A549 (cell line): Measurements from ENCODE around the gene TMEM132D. TPM values are rescaled to one million over a fixed set of nuclear protein-coding genes. Genes with fewer than 3 reads are reported as not detected.

Experiments used
- ATAC-seq, 2 experiments: fragments of 200-7000 bp in 1 of 2; fragments of >200 bp in 1 of 2; cut with Nextera tagmentation in 1 of 2; cut with Tn5 transposase in 1 of 2; 3 replicates each; pipeline versions ENCODE4 v1.8.0 to v1.9.1; 2018 to 2020; ENCODE audit warnings: mild to moderate bottlenecking in 1 of 2, moderate library complexity in 1 of 2
- CTCF ChIA-PET: fragments of 300-600 bp; sonication (Branson Sonifier 250); formaldehyde crosslinking; extraction: SDS; loops from one replicate; lab custom pipeline; 2021; ENCODE audit warnings: antibody characterized with exemption, inconsistent platforms; lab: Yijun Ruan, JAX
- POLR2A ChIA-PET: fragments of 350-600 bp; formaldehyde crosslinking; extraction: SDS; loops from one replicate; lab custom pipeline; 2021; ENCODE audit warnings: antibody characterized with exemption, inconsistent platforms; lab: Yijun Ruan, JAX
- DNase-seq, 2 experiments: peaks; one replicate each; pipeline versions ENCODE4 v3.0.0 to v3.0.0-alpha.2; 2011 to 2016; ENCODE audit warnings: low read depth in 1 of 2, low spot score in 1 of 2
- FAIRE-seq: peaks from 2 replicates; lab custom pipeline; 2011; peaks lifted over from hg19 to GRCh38; lab: Jason Lieb, UNC
- H3K27ac ChIP-seq, 2 experiments: fragments of >200 bp; sonication (Bioruptor Twin); formaldehyde crosslinking; 3 replicates each; pipeline ENCODE4 v1.5.1; 2016 to 2017
- H3K4me1 ChIP-seq: fragments of >200 bp; sonication (Bioruptor Twin); formaldehyde crosslinking; 3 replicates; pipeline ENCODE4 v1.6.1; 2016
- H3K4me2 ChIP-seq: fragments of >200 bp; sonication (Bioruptor Twin); formaldehyde crosslinking; 3 replicates; pipeline ENCODE4 v1.6.1; 2016
- H3K4me3 ChIP-seq: fragments of >200 bp; sonication (Bioruptor Twin); formaldehyde crosslinking; 3 replicates; pipeline ENCODE4 v1.5.1; 2016
- H3K9me3 ChIP-seq: fragments of >200 bp; sonication (Bioruptor Twin); formaldehyde crosslinking; 3 replicates; pipeline ENCODE4 v1.6.1; 2016
- BCL3 ChIP-seq: fragments of >200 bp; sonication (Bioruptor Twin); formaldehyde crosslinking; IDR thresholded peaks from 3 replicates; pipeline ENCODE4 v1.6.1; 2016
- CBX2 ChIP-seq: fragments of 200-600 bp; sonication (generic); IDR thresholded peaks from 2 replicates; pipeline ENCODE4 v1.6.1; 2016; ENCODE audit warnings: low read depth, mild to moderate bottlenecking, borderline replicate concordance
- CHD2 ChIP-seq: fragments of 150-350 bp; IDR thresholded peaks from 2 replicates; pipeline ENCODE4 v1.6.1; 2014; ENCODE audit warnings: low read length; ENCODE audit not compliant: partially characterized antibody
- CTCF ChIP-seq: fragments of >200 bp; sonication (Bioruptor Twin); formaldehyde crosslinking; IDR thresholded peaks from 3 replicates; pipeline ENCODE4 v1.5.1; 2016
- EP300 ChIP-seq, 2 experiments: fragments of >200 bp; sonication (Bioruptor Twin); formaldehyde crosslinking; IDR thresholded peaks; 2 replicates in 1 of 2; 3 replicates in 1 of 2; pipeline ENCODE4 v1.6.1; 2016 to 2017
- FOSL2 ChIP-seq, 2 experiments: fragments of 450-650 bp in 1 of 2; fragments of >200 bp in 1 of 2; sonication (Bioruptor Twin) in 1 of 2; formaldehyde crosslinking; IDR thresholded peaks; 2 replicates each; pipeline versions ENCODE4 v1.5.0 to v1.6.1; 2016 to 2020; ENCODE audit warnings: mild to moderate bottlenecking in 1 of 2, moderate library complexity in 1 of 2
- FOXS1 ChIP-seq: fragments of 250-450 bp; sonication (Bioruptor Pico); IDR thresholded peaks from 2 replicates; pipeline ENCODE4 v1.5.0; 2020; ENCODE audit warnings: mild to moderate bottlenecking, moderate library complexity
- GATA3 ChIP-seq: IDR thresholded peaks from 2 replicates; pipeline ENCODE4 v1.6.1; 2012; ENCODE audit warnings: borderline replicate concordance
- HDAC2 ChIP-seq: fragments of 200-600 bp; sonication (generic); IDR thresholded peaks from 2 replicates; pipeline ENCODE4 v1.6.1; 2016
- HES2 ChIP-seq: fragments of >200 bp; sonication (Bioruptor Twin); formaldehyde crosslinking; IDR thresholded peaks from 2 replicates; pipeline ENCODE4 v1.6.1; 2016
- HEYL ChIP-seq: fragments of 250-450 bp; sonication (Bioruptor Pico); IDR thresholded peaks from 2 replicates; pipeline ENCODE4 v1.8.0; 2021; ENCODE audit warnings: mild to moderate bottlenecking, moderate library complexity
- HOXA7 ChIP-seq: fragments of 250-450 bp; sonication (Bioruptor Pico); IDR thresholded peaks from 2 replicates; pipeline ENCODE4 v1.5.0; 2020; ENCODE audit warnings: mild to moderate bottlenecking, moderate library complexity
- HOXB5 ChIP-seq: fragments of 250-450 bp; sonication (Bioruptor Pico); IDR thresholded peaks from 2 replicates; pipeline ENCODE4 v1.5.0; 2020; ENCODE audit warnings: mild to moderate bottlenecking, moderate library complexity
- MAFK ChIP-seq: fragments of 450-650 bp; IDR thresholded peaks from 2 replicates; pipeline ENCODE4 v1.6.1; 2014; ENCODE audit not compliant: partially characterized antibody
- MAX ChIP-seq: IDR thresholded peaks from 2 replicates; pipeline ENCODE4 v1.6.1; 2012
- NFE2L2 ChIP-seq: fragments of 150-350 bp; conservative IDR thresholded peaks from 2 replicates; pipeline ENCODE4 v1.6.1; 2014; ENCODE audit warnings: low read length
- NR3C1 ChIP-seq: fragments of >200 bp; sonication (Bioruptor Twin); formaldehyde crosslinking; IDR thresholded peaks from 3 replicates; pipeline ENCODE4 v1.6.1; 2017
- PBX3 ChIP-seq: IDR thresholded peaks from 2 replicates; pipeline ENCODE4 v1.6.1; 2012
- PHF8 ChIP-seq: fragments of 200-600 bp; sonication (generic); IDR thresholded peaks from 2 replicates; pipeline ENCODE4 v1.6.1; 2016; ENCODE audit warnings: low read depth, mild to moderate bottlenecking, antibody characterized with exemption, moderate library complexity, borderline replicate concordance
- POLR2AphosphoS2 ChIP-seq: conservative IDR thresholded peaks from 2 replicates; pipeline ENCODE4 v1.6.1; 2012; ENCODE audit warnings: low read length, improper control_type of control experiment, inconsistent platforms
- RCOR1 ChIP-seq: fragments of 150-350 bp; IDR thresholded peaks from 2 replicates; pipeline ENCODE4 v1.6.1; 2014; ENCODE audit warnings: antibody characterized with exemption, low read length, low read depth
- REST ChIP-seq: fragments of 200-600 bp; sonication (generic); IDR thresholded peaks from 2 replicates; pipeline ENCODE4 v1.6.1; 2016; ENCODE audit warnings: antibody characterized with exemption, mild to moderate bottlenecking, moderate library complexity
- RFX5 ChIP-seq: fragments of 450-650 bp; IDR thresholded peaks from 2 replicates; pipeline ENCODE4 v1.7.1; 2014; ENCODE audit warnings: antibody characterized with exemption, mild to moderate bottlenecking, moderate library complexity
- RNF2 ChIP-seq: fragments of 200-600 bp; sonication (generic); IDR thresholded peaks from 2 replicates; pipeline ENCODE4 v1.6.1; 2016; ENCODE audit warnings: low read depth, mild to moderate bottlenecking, antibody characterized with exemption, moderate library complexity, borderline replicate concordance
- SREBF2 ChIP-seq: fragments of 450-650 bp; IDR thresholded peaks from 2 replicates; pipeline ENCODE4 v1.6.1; 2014; ENCODE audit warnings: mild to moderate bottlenecking, moderate library complexity
- TP53 ChIP-seq: fragments of 250-450 bp; sonication (Bioruptor Pico); IDR thresholded peaks from 2 replicates; pipeline ENCODE4 v1.5.0; 2021; ENCODE audit warnings: mild to moderate bottlenecking, moderate library complexity
- ZC3H11A ChIP-seq: fragments of 450-650 bp; IDR thresholded peaks from 2 replicates; pipeline ENCODE4 v1.6.1; 2014; ENCODE audit warnings: antibody characterized with exemption, mild to moderate bottlenecking
- WGBS: methylation state at CpG from one replicate; pipeline ENCODE4 v1.1.6; 2017; ENCODE audit errors: missing lambda C conversion rate; 5-methylcytosine and 5-hydroxymethylcytosine counted together
- polyA plus RNA-seq, 4 experiments: library from polyadenylated mRNA; depleted of rRNA in 3 of 4; stranded (reverse); fragments of >200 nt; fragmentation: RNase III in 1 of 4; extraction: RNeasy Plus Mini Kit Qiagen cat#74134 plus additional on column Dnase treatment in 1 of 4; gene quantifications; 2 replicates in 3 of 4; 3 replicates in 1 of 4; pipeline ENCODE4 v1.2.3, GENCODE V29; 2011 to 2017

The TMEM132D gene
- polyA plus RNA-seq, 2 of the 4 experiments (the other 2 are of a cell fraction) = not detected

GRCh38 chr12:129161511-129161910 lies 742.3 kb downstream of the TMEM132D start:
- 0% methylated on average over 4 of the region's 4 CpGs for WGBS
- H3K4me2 ChIP-seq = no peak overlapping the region
- TF ChIP-seq RCOR1 = no peak
- no peak for TF ChIP-seq SREBF2
- no peak for TF ChIP-seq NR3C1
- no peak for TF ChIP-seq ZC3H11A
- TF ChIP-seq POLR2AphosphoS2 = no peak
- no peak for TF ChIP-seq CTCF
- no peak for TF ChIP-seq MAX
- TF ChIP-seq HOXA7 (CRISPR knock-in tag) = no peak
- no peak for TF ChIP-seq HEYL (CRISPR knock-in tag)
- no peak for TF ChIP-seq CHD2
- TF ChIP-seq HOXB5 (CRISPR knock-in tag) = no peak
- no peak for TF ChIP-seq FOSL2 (IDR thresholded peaks at IDR 0.05)
- no peak for TF ChIP-seq FOSL2 (CRISPR knock-in tag; IDR thresholded peaks at IDR 0.05)
- no peak for TF ChIP-seq TP53 (CRISPR knock-in tag)
- no peak for TF ChIP-seq EP300 (IDR thresholded peaks at IDR 0.05)
- TF ChIP-seq HES2 = no peak
- no peak for TF ChIP-seq PBX3
- TF ChIP-seq, all 56 proteins: peak for 0
- DNase-seq = no peak
- H3K4me1 ChIP-seq = no peaks in the 10 kb centered on the region
- no peak overlapping the region for H3K27ac ChIP-seq
- no peak for FAIRE-seq
- POLR2A ChIA-PET = no interaction called here
- H3K9me3 ChIP-seq = no peaks in the 10 kb centered on the region
- no peak overlapping the region for H3K4me3 ChIP-seq
- ATAC-seq = no peak
- CTCF ChIA-PET = interaction anchor here (0.6 kb wide), 1 partner anchor 188 kb away, joined by 3 read pairs; no protein-coding TSS in a partner anchor

- no peak for ATAC-seq
- Histone ChIP-seq H3K4me3 (no peak overlapping the region), H3K4me2 (no peak overlapping the region), H3K9me3 (no peaks in the 10 kb centered on the region), H3K27ac (no peak overlapping the region), H3K4me1 (no peaks in the 10 kb centered on the region)
- CTCF ChIA-PET = no interaction called here
- no peak for FAIRE-seq
- DNase-seq = no peak
- TF ChIP-seq MAFK (peak; percentile 82), PHF8 (no peak)
- POLR2A ChIA-PET = no interaction called here
Measured at GRCh38 chr12:129160282-129160681, 743.5 kb downstream of the TMEM132D start.

GRCh38 chr12:129152351-129153104 lies 751.3 kb downstream of the TMEM132D start:
- ATAC-seq = no peak
- WGBS = 26% methylated on average over 10 of the region's 10 CpGs
- H3K9me3 ChIP-seq = no peaks in the 10 kb centered on the region
- POLR2A ChIA-PET = no interaction called here
- no peak for DNase-seq
- CTCF ChIA-PET = no interaction called here
- no peak overlapping the region for H3K4me2 ChIP-seq
- no peaks in the 10 kb centered on the region for H3K4me1 ChIP-seq
- H3K4me3 ChIP-seq = no peak overlapping the region
- H3K27ac ChIP-seq = no peak overlapping the region
- no peak for FAIRE-seq
- no peak for TF ChIP-seq TP53 (CRISPR knock-in tag)
- no peak for TF ChIP-seq RNF2
- TF ChIP-seq BCL3 = no peak
- TF ChIP-seq FOXS1 (CRISPR knock-in tag) = no peak
- TF ChIP-seq REST = no peak
- TF ChIP-seq CBX2 = no peak
- no peak for TF ChIP-seq NFE2L2
- TF ChIP-seq ZC3H11A = no peak
- no peak for TF ChIP-seq HDAC2
- no peak for TF ChIP-seq RFX5
- no peak for TF ChIP-seq GATA3
